Pons (tissue), 1 donor: ENCODE data around the gene ERVFRD-1.
"Not testable (repeated sequence)": the region's sequence is repeated elsewhere in the genome, so short reads cannot be mapped to it uniquely, and the experiment has no call there.

Source experiments
- DNase-seq: peaks from one replicate; pipeline ENCODE4 v3.0.0-alpha.2; 2016; ENCODE audit warnings: low spot score

Gene ERVFRD-1

GRCh38 chr6:11091141-11091540, 20.4 kb downstream of the ERVFRD-1 start:
- DNase-seq, result not testable (repeated sequence)

- no peak for DNase-seq
Observed at GRCh38 chr6:11089695-11090094, 21.8 kb downstream of the ERVFRD-1 start.

- not testable (repeated sequence) for DNase-seq
Observed at GRCh38 chr6:11087141-11087812, 24.2 kb downstream of the ERVFRD-1 start.

DNA sequence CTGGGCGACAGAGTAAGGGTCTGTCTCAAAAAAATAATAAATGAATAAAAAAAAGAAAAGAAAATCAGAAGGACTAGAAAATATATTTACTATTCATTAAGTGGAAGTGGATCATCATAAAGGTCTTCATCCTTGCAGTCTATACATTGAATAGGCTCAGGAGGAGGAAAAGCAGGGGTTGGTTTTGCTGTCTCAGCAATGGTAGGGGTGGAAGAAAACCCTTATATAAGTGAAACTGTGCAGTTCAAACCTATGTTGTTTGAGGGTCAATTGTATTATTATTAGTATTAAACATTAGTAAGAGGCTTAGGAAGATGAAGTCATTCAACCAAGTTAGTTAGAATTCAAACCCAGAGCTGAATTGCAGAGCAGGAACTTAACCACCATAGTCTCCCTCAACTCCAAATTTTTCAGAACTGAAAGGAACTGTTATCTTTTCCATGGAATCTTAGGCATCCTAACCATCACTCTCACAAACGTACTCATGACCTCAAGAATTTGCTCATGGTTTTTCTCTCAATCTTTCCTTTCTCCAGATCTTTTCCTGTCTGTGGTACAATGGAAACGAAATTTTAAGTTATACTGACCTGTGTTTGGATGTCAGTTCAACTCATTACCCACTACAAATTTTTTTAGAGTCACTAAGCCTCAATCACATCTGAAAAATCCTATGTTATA, 25.6 kb downstream of the ERVFRD-1 start:
- DNase-seq, result no peak

DNA sequence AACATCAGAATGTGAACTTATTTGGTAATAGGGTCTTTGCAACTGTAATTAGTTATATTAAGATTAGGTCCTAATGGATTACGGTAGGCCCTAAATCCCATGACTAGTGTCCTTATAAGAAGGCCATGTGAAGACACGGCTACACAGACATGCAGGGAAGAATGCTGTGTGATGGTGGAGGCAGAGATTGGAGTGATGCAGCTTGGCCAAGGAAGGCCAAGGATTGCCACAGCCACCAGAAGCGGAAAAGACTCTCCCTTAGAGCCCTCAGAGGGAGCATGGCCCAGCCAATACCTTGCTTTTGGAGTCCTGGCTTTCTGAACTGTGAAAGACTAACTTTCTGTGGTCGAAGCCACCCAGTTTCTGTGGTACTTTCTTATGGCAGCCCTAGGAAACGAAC, 27.6 kb downstream of the ERVFRD-1 start:
- no peak for DNase-seq

- DNase-seq, result no peak
Observed at GRCh38 chr6:11083491-11083890, 28.0 kb downstream of the ERVFRD-1 start.

- DNase-seq, result no peak
Observed at GRCh38 chr6:11080296-11080695, 31.2 kb downstream of the ERVFRD-1 start.

DNA sequence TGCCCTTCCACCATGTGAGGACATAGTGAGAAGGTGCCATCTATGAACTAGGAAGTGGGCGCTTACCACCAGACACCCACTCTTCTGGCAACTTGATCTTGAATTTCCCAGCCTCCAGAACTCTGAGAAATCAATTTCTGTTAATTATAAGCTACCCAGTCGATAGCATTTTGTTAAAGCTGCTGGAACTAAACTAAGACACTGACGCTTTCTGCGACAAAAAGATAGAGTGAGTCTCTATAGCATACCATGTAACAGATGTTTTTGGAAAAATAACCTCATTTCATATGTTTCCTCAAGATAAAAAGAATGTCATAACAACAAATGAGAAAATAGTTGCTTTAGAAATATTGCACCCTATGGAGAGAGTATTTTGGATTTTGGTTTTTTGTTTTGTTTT, 33.3 kb downstream of the ERVFRD-1 start:
- DNase-seq, result no peak

- no peak for DNase-seq
Observed at GRCh38 chr6:11076540-11076939, 35.0 kb downstream of the ERVFRD-1 start.

GRCh38 chr6:11072101-11072500, 39.4 kb downstream of the ERVFRD-1 start:
- no peak for DNase-seq

DNA sequence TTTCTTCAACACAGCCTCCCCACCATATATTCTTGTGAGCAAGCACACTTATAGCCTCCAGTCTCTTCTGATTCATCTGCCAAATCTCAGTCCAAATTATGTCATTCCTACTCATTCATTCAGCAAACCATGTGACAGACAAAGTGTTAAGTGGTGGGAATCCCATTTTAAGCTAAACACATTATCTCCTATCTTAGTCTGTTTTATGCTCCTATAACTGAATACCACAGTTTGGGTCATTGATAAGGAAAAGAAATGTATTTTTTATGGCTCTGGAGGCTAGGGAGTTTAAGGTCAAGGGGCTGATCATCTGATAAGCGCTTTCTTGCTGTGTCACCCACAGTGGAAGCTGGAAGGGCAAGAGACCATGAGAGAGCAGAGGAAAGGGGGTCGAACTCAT, 41.8 kb downstream of the ERVFRD-1 start:
- DNase-seq, result no peak

- no peak for DNase-seq
Observed at GRCh38 chr6:11067348-11067747, 44.2 kb downstream of the ERVFRD-1 start.

DNA sequence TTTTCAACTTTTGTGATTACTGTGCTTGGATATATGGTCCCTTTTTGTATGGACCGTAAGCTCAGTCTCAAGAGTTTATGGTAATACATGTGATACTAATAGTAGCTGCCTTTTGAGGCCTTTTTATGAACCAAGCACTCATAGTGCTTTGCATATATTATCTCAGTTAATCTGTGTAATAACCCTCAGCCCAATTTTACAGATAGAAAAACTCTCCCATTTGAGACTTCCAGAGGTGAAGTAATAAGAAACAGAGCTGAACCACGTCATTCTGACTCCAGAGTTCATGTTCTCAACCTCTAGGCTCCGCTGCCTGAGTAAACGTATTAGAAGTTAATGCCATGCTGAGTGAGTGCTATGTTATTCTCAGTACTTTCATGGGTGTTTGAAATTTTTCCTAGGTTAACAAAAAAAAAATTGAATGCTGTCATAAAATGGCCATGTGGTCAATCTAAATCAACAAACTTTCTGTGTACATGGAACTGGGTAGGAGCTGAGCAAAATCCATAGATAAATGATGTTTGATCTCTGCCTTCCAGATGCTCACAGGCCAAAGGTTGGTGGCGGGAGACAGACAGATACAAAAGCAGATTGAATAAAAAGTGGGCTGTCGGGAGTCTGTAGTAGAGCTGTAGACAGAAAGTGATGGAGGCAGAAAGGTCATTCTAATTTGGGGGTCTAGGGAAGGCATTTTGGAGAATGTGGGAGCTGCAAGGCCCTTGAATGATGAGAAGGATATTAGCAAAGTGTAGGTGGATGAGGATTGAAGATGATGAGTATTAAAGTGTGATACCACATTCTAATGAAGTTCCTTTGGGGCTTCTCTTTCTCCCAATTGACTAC, 44.8 kb downstream of the ERVFRD-1 start:
- DNase-seq, result no peak

GRCh38 chr6:11065436-11066202, 45.9 kb downstream of the ERVFRD-1 start:
- no peak for DNase-seq

GRCh38 chr6:11064836-11065235, 46.7 kb downstream of the ERVFRD-1 start:
- peak; percentile 93 for DNase-seq

GRCh38 chr6:11062715-11063114, 48.8 kb downstream of the ERVFRD-1 start:
- peak; percentile 79 for DNase-seq

DNA sequence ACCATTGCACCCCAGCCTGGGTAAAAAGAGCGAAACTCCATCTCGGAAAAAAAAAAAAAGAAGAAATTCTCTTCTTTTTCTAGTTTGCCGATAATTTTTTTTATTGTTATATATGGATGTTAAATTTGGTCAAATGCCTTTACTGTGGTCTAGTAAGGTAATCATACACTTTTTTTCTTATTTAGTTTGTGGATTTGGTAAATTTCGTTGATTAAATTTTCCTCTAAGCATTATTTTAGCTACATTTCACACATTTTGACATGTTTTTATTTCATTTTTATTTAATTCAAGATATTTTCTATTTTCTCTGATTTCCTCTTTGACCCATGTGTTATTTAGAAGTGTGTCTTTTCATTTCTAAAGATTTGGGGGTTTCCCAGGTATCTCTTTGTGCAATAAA, 49.4 kb downstream of the ERVFRD-1 start:
- DNase-seq, result no peak

DNA sequence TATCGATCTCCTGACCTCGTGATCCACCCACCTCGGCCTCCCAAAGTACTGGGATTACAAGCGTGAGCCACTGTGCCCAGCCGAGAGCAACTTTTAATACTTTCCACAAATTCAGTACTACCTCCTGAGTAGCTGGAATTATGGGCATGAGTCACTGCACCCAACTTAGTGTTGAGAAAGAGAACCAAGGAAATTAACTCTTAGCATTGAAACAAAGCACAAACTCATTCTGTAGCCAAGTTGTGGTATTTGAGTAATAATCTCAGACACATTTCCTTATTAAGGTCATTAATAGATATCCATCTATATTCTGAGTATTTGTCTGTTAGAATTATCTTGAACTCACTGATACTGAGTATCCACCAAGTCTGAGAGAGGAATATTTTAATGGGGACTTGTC, 53.1 kb downstream of the ERVFRD-1 start:
- no peak for DNase-seq

GRCh38 chr6:11056871-11057270, 54.7 kb downstream of the ERVFRD-1 start:
- DNase-seq, result no peak

- DNase-seq, result no peak
Observed at GRCh38 chr6:11055127-11055627, 56.3 kb downstream of the ERVFRD-1 start.

DNA sequence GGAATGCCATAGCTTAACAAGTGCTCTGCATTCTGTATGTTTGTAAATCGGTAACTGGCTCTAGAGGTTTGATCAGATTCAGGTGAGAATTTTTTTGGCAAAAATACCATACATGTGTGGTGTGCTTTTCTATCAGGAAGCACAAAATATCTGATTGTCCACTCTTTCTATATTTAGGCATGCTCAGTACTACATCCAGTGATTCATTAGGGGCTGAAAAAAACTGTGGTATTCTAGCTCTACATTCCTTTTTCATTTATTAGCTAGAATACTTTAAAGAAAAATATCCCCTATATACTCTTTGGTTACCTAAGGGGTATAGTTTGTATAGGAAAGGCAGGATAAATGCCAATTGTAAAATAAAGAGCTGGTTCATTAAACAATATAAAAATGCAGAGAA, 56.8 kb downstream of the ERVFRD-1 start:
- DNase-seq, result no peak

DNA sequence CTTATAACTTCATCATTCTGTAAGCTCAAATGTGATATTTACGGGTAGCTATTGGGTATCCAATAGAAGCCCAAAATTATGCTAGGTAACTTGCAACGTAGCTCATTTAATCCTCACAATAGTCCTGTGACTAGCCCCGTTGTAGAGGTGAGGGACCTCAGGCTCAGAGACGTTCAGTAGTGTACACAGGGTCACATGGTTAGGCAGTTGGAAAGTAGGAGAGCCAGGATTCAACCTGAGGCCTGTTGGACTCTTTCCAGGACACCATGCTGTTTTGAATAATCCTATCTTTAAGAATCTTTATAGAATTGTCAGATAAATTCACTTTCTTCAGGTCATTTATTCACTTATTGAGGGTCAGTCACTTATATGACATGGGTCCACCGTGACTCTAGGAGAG, 58.2 kb downstream of the ERVFRD-1 start:
- DNase-seq, result no peak
